Glutamatergic neuron (in vitro differentiated cells): ENCODE measurements around the gene TGM6. TPM values are rescaled to one million over a fixed set of nuclear protein-coding genes. Genes with fewer than 3 reads are reported as not detected.

Experiments used
- DNase-seq: peaks from one replicate; pipeline ENCODE4 v3.0.0; 2022
- H3K27ac Mint-ChIP-seq: one replicate; pipeline ENCODE4 v1.8.0; 2020; ENCODE audit warnings: mild to moderate bottlenecking, mixed read lengths, inconsistent platforms; ENCODE audit not compliant: unreplicated experiment
- H3K27me3 Mint-ChIP-seq: one replicate; pipeline ENCODE4 v1.8.0; 2020; ENCODE audit warnings: mild to moderate bottlenecking, moderate library complexity, mixed read lengths, inconsistent platforms; ENCODE audit not compliant: unreplicated experiment
- H3K36me3 Mint-ChIP-seq: one replicate; pipeline ENCODE4 v1.8.0; 2020; ENCODE audit warnings: mild to moderate bottlenecking, mixed read lengths, inconsistent platforms; ENCODE audit not compliant: unreplicated experiment
- H3K4me1 Mint-ChIP-seq: one replicate; pipeline ENCODE4 v1.8.0; 2020; ENCODE audit warnings: mild to moderate bottlenecking, low read depth, mixed read lengths, inconsistent platforms; ENCODE audit not compliant: unreplicated experiment
- H3K4me3 Mint-ChIP-seq: one replicate; pipeline ENCODE4 v1.8.0; 2020; ENCODE audit warnings: mild to moderate bottlenecking, mixed read lengths, inconsistent platforms; ENCODE audit not compliant: unreplicated experiment
- H3K9me3 Mint-ChIP-seq: one replicate; pipeline ENCODE4 v1.8.0; 2020; ENCODE audit warnings: mild to moderate bottlenecking, moderate library complexity, mixed read lengths, inconsistent platforms; ENCODE audit not compliant: unreplicated experiment
- total RNA-seq: library from RNA; stranded (reverse); fragmentation: NEBNext Ultra II Directional; extraction: Animal tissue kit (Norgen Biotek cat#: 25700); gene quantifications from one replicate; pipeline ENCODE4 v1.2.1, GENCODE V29; 2021; ENCODE audit not compliant: unreplicated experiment
- TF ChIP-seq, protein P1 (sequence below): fragments of 200-600 bp; sonication (generic); IDR thresholded peaks from one replicate; pipeline ENCODE4 v1.5.0; 2021; ENCODE audit not compliant: partially characterized antibody, unreplicated experiment

Gene TGM6
- total RNA-seq, 1 donor from 2014 or later, result not detected

DNA sequence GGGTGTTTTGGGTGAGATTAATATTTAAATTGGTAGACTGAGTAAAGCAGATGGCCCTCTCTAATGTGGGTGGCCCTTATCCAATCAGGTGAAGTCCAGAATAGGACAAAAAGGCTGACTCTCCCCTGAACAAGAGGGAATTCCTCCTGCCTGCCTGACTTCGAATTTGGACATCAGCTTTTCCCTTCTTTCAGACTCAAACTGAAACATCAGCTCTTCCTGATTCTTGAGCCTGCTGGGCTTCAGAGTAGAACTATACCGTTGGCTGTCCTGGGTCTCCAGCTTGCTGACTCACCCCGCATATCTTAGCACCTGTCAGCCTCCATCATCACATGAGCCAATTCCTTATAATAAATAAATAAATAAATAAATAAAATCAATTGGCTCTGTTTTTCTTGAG lies 15.0 kb upstream of the TGM6 start:
- Mint-ChIP-seq H3K4me3 (no peak overlapping the region), H3K36me3 (peaks cover 2% of the 10 kb centered on the region), H3K27ac (no peak overlapping the region), H3K4me1 (no peaks in the 10 kb centered on the region), H3K9me3 (no peaks in the 10 kb centered on the region), H3K27me3 (no peaks in the 10 kb centered on the region)
- TF ChIP-seq, protein P1, sequence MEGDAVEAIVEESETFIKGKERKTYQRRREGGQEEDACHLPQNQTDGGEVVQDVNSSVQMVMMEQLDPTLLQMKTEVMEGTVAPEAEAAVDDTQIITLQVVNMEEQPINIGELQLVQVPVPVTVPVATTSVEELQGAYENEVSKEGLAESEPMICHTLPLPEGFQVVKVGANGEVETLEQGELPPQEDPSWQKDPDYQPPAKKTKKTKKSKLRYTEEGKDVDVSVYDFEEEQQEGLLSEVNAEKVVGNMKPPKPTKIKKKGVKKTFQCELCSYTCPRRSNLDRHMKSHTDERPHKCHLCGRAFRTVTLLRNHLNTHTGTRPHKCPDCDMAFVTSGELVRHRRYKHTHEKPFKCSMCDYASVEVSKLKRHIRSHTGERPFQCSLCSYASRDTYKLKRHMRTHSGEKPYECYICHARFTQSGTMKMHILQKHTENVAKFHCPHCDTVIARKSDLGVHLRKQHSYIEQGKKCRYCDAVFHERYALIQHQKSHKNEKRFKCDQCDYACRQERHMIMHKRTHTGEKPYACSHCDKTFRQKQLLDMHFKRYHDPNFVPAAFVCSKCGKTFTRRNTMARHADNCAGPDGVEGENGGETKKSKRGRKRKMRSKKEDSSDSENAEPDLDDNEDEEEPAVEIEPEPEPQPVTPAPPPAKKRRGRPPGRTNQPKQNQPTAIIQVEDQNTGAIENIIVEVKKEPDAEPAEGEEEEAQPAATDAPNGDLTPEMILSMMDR, result no peak
- DNase-seq, result no peak

DNA sequence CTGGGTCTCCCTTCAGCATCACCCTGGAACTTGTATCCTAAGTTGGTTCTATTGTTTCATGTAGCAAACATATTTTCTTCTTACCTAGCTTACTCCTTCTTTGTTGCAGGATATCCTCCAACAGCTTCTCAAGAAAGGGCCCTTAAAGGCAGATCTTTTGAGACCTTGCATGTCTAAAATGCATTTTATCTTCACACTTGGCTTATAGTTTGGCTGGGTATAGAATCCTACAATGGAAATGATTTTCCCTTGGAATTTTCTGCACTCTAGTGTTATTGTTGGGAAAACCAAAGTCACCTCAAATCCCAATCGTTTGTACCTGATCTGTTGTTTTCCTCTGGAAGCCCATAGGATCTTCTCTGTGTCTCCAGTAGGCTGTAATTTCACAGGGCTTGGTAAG lies 12.1 kb upstream of the TGM6 start:
- H3K27ac Mint-ChIP-seq, result no peak overlapping the region
- H3K4me3 Mint-ChIP-seq, result no peak overlapping the region
- no peak for DNase-seq

GRCh38 chr20:2373098-2373497 lies 7.6 kb upstream of the TGM6 start:
- Mint-ChIP-seq H3K27me3 (no peaks in the 10 kb centered on the region), H3K4me1 (peaks cover 1% of the 10 kb centered on the region), H3K9me3 (no peaks in the 10 kb centered on the region), H3K27ac (no peak overlapping the region), H3K36me3 (no peaks in the 10 kb centered on the region), H3K4me3 (no peak overlapping the region)
- TF ChIP-seq, protein P1, result no peak
- DNase-seq, result no peak

More for the DNA sequence above, 12.1 kb upstream of the TGM6 start:
- no peaks in the 10 kb centered on the region for H3K4me1 Mint-ChIP-seq
- no peaks in the 10 kb centered on the region for H3K27me3 Mint-ChIP-seq
- H3K9me3 Mint-ChIP-seq, result no peaks in the 10 kb centered on the region
- H3K36me3 Mint-ChIP-seq, result no peaks in the 10 kb centered on the region
- TF ChIP-seq, protein P1, result no peak

- no peak overlapping the region for H3K4me3 Mint-ChIP-seq
- TF ChIP-seq, protein P1, result no peak
- no peak overlapping the region for H3K27ac Mint-ChIP-seq
- no peak for DNase-seq
- no peaks in the 10 kb centered on the region for H3K9me3 Mint-ChIP-seq
- no peaks in the 10 kb centered on the region for H3K36me3 Mint-ChIP-seq
- no peaks in the 10 kb centered on the region for H3K27me3 Mint-ChIP-seq
- H3K4me1 Mint-ChIP-seq, result peaks cover 1% of the 10 kb centered on the region
Measured at GRCh38 chr20:2374346-2375125, 6.2 kb upstream of the TGM6 start.

DNA sequence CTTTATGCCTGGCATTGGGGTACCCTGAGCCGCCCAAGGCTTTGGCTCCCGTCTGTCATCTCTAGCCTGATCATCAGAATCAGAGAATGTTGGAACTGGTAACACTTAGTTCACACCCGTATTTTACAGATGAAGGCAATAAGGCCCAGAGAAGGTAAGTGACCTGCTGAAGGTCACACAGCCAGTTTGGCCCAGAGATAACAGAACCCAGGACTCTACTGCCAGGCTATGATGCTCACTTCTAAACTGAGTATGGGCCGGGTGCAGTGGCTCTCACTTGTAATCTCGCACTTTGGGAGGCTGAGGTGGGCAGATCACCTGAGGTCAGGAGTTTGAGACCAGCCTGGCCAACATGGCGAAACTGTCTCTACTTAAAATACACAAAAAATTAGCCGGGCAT lies 1.8 kb upstream of the TGM6 start:
- no peak overlapping the region for H3K27ac Mint-ChIP-seq
- no peak for DNase-seq
- H3K4me1 Mint-ChIP-seq, result peaks cover 1% of the 10 kb centered on the region
- no peak overlapping the region for H3K4me3 Mint-ChIP-seq
- H3K9me3 Mint-ChIP-seq, result no peaks in the 10 kb centered on the region
- no peaks in the 10 kb centered on the region for H3K36me3 Mint-ChIP-seq
- no peaks in the 10 kb centered on the region for H3K27me3 Mint-ChIP-seq
- TF ChIP-seq, protein P1, result no peak
